Stimulated activated CD8-positive, alpha-beta memory T cell treated with anti-CD3 and anti-CD28 coated beads, Interleukin-7, amount 100 ng/mL, for 48 hours (primary cell): Measurements from ENCODE around the gene CLPTM1L.
A peak's percentile ranks its signal among the peaks of the same experiment; 100 is the strongest.

Experiments used
- DNase-seq, 2 donors: peaks; one replicate each; pipeline ENCODE4 v3.0.0-alpha.2; 2020; ENCODE audit warnings: low read depth in 1 of 2; ENCODE audit errors: extremely low read depth in 1 of 2

CLPTM1L gene

GRCh38 chr5:1344975-1345838, at the start of gene CLPTM1L:
TSS of gene CLPTM1L (minus strand) at chr5:1345099. CDS start at chr5:1344841, 258 bp downstream.
- DNase-seq, result peak; percentile 66 to 76

GRCh38 chr5:1393571-1394501, 48.9 kb upstream of the CLPTM1L start:
- no peak for DNase-seq

GRCh38 chr5:1392801-1393565, 48.1 kb upstream of the CLPTM1L start:
- DNase-seq, result no peak

- no peak for DNase-seq
Measured at GRCh38 chr5:1392261-1392660, 47.4 kb upstream of the CLPTM1L start.

GRCh38 chr5:1391691-1392090, 46.8 kb upstream of the CLPTM1L start:
- no peak for DNase-seq

GRCh38 chr5:1390861-1391600, 46.1 kb upstream of the CLPTM1L start:
- DNase-seq, result no peak

- no peak for DNase-seq
Measured at GRCh38 chr5:1390333-1390732, 45.4 kb upstream of the CLPTM1L start.

- DNase-seq, result no peak
Measured at GRCh38 chr5:1388383-1388967, 43.6 kb upstream of the CLPTM1L start.

GRCh38 chr5:1387876-1388275, 43.0 kb upstream of the CLPTM1L start:
- no peak for DNase-seq

GRCh38 chr5:1387059-1387755, 42.3 kb upstream of the CLPTM1L start:
- no peak for DNase-seq

GRCh38 chr5:1386274-1386717, 41.4 kb upstream of the CLPTM1L start:
- DNase-seq, result peak; percentile 27 to 31

- DNase-seq, result peak; percentile 64 to 76
Measured at GRCh38 chr5:1385395-1386273, 40.7 kb upstream of the CLPTM1L start.

- DNase-seq, result no peak
Measured at GRCh38 chr5:1384521-1384920, 39.6 kb upstream of the CLPTM1L start.

GRCh38 chr5:1383886-1384401, 39.0 kb upstream of the CLPTM1L start:
- DNase-seq, result no peak

- DNase-seq, result no peak
Measured at GRCh38 chr5:1383344-1383743, 38.4 kb upstream of the CLPTM1L start.

GRCh38 chr5:1382248-1382700, 37.4 kb upstream of the CLPTM1L start:
- DNase-seq, result no peak

GRCh38 chr5:1381370-1382247, 36.7 kb upstream of the CLPTM1L start:
- DNase-seq, result no peak
